CD4-positive, alpha-beta T cell (primary cell): ENCODE measurements around the gene CD300A. TPM values are rescaled to one million over a fixed set of nuclear protein-coding genes. Genes with fewer than 3 reads are reported as not detected.

ENCODE experiments used
- ATAC-seq: fragments of 200-7000 bp; cut with Tn5 transposase; one replicate; pipeline ENCODE4 v1.10.0; 2022; ENCODE audit warnings: mild to moderate bottlenecking; ENCODE audit not compliant: poor library complexity
- CTCF ChIA-PET: fragments of 350-600 bp; sonication (Branson Sonifier 250); formaldehyde crosslinking; loops from one replicate; lab custom pipeline; 2021; ENCODE audit warnings: antibody characterized with exemption, inconsistent platforms; lab: Charles Lee
- POLR2A ChIA-PET: fragments of 350-600 bp; sonication (Branson Sonifier 250); formaldehyde crosslinking; loops from one replicate; lab custom pipeline; 2021; ENCODE audit warnings: antibody characterized with exemption, inconsistent platforms; lab: Charles Lee
- DNase-seq, 14 experiments: peaks; one replicate each; pipeline ENCODE4 v3.0.0-alpha.2; 2013 to 2020; ENCODE audit warnings: mixed read lengths in 2 of 14
- H3K27ac ChIP-seq, 2 donors: one replicate each; pipeline versions ENCODE4 v1.5.1 to v1.7.0; 2013; ENCODE audit warnings: low read length in 2 of 2, low read depth in 1 of 2, mild to moderate bottlenecking in 1 of 2
- H3K27me3 ChIP-seq, 2 experiments: 1 replicate in 1 of 2; 2 replicates in 1 of 2; pipeline versions ENCODE4 v1.6.1 to v1.7.0; 2013; ENCODE audit warnings: low read length in 2 of 2, control low read depth in 1 of 2, mild to moderate bottlenecking in 1 of 2, moderate library complexity in 1 of 2; ENCODE audit not compliant: insufficient read depth in 2 of 2, control insufficient read depth in 1 of 2
- H3K36me3 ChIP-seq: one replicate; pipeline ENCODE4 v1.6.1; 2013; ENCODE audit warnings: low read length, control low read depth; ENCODE audit not compliant: insufficient read depth
- H3K4me1 ChIP-seq: one replicate; pipeline ENCODE4 v1.6.1; 2013; ENCODE audit warnings: low read length, control low read depth; ENCODE audit not compliant: insufficient read depth
- H3K4me3 ChIP-seq: one replicate; pipeline ENCODE4 v1.5.1; 2013; ENCODE audit warnings: mild to moderate bottlenecking, low read length, moderate library complexity
- H3K9me3 ChIP-seq, 2 experiments: 1 replicate in 1 of 2; 2 replicates in 1 of 2; pipeline versions ENCODE4 v1.6.1 to v1.7.0; 2013; ENCODE audit warnings: low read length in 2 of 2, mild to moderate bottlenecking in 2 of 2, control low read depth in 1 of 2, moderate library complexity in 1 of 2; ENCODE audit not compliant: control insufficient read depth in 1 of 2, insufficient read depth in 1 of 2
- H3K27ac Mint-ChIP-seq: one replicate; pipeline ENCODE4 v1.8.0; 2020; ENCODE audit warnings: mixed read lengths
- H3K27me3 Mint-ChIP-seq: one replicate; pipeline ENCODE4 v1.8.0; 2021; ENCODE audit warnings: mixed read lengths
- H3K36me3 Mint-ChIP-seq: one replicate; pipeline ENCODE4 v1.8.0; 2021; ENCODE audit warnings: low read depth, mixed read lengths
- H3K4me1 Mint-ChIP-seq: one replicate; pipeline ENCODE4 v1.8.0; 2021; ENCODE audit warnings: low read depth, mixed read lengths
- H3K4me3 Mint-ChIP-seq: one replicate; pipeline ENCODE4 v1.8.0; 2020; ENCODE audit warnings: mild to moderate bottlenecking, mixed read lengths
- H3K9me3 Mint-ChIP-seq: one replicate; pipeline ENCODE4 v1.8.0; 2020; ENCODE audit warnings: mixed read lengths
- CTCF ChIP-seq: fragments of 200-600 bp; IDR thresholded peaks from one replicate; pipeline ENCODE4 v1.8.0; 2022; ENCODE audit warnings: antibody characterized with exemption, mild to moderate bottlenecking
- intact Hi-C, 2 experiments: fragments of 100-400 bp; cut with DNase I in 1 of 2; cut with micrococcal nuclease in 1 of 2; formaldehyde crosslinking; loops; one replicate each; pipeline versions ENCODE4 v1.15.1 to v1.9.0; 2023 to 2025; cut with DNase I, micrococcal nuclease
- total RNA-seq, 174 experiments: library from RNA in 2 of 174; stranded (reverse) in 2 of 174; gene quantifications; one replicate each; pipeline ENCODE4 v1.2.3 and lab custom pipeline; 2021 to 2026

The CD300A gene
- total RNA-seq, 2 experiments from 2014 or later = 1.8 to 2.6 TPM

GRCh38 chr17:74449306-74449705 lies 17.1 kb upstream of the CD300A start:
- H3K4me1 ChIP-seq = peaks cover 28% of the 10 kb centered on the region
- ATAC-seq (no peak), DNase-seq (no peak)
- no peak for TF ChIP-seq CTCF
- H3K27ac ChIP-seq = no peak overlapping the region
- no peaks in the 10 kb centered on the region for H3K36me3 Mint-ChIP-seq
- peaks cover 7% of the 10 kb centered on the region for H3K4me1 Mint-ChIP-seq
- no peaks in the 10 kb centered on the region for H3K9me3 ChIP-seq
- no peak overlapping the region for H3K4me3 Mint-ChIP-seq
- H3K4me3 ChIP-seq = no peak overlapping the region
- no peaks in the 10 kb centered on the region for H3K36me3 ChIP-seq
- no peaks in the 10 kb centered on the region for H3K9me3 Mint-ChIP-seq
- POLR2A ChIA-PET = no interaction called here
- H3K27ac Mint-ChIP-seq = no peak overlapping the region
- CTCF ChIA-PET = no interaction called here
- H3K27me3 ChIP-seq = peaks cover 0 to 3% of the 10 kb centered on the region in 2 experiments
- peaks cover 12% of the 10 kb centered on the region for H3K27me3 Mint-ChIP-seq
- intact Hi-C loops = no loop called here

- POLR2A ChIA-PET = no interaction called here
- no peaks in the 10 kb centered on the region for H3K36me3 Mint-ChIP-seq
- no peak for TF ChIP-seq CTCF
- no peak overlapping the region for H3K4me3 ChIP-seq
- DNase-seq = no peak
- peaks cover 7% of the 10 kb centered on the region for H3K4me1 Mint-ChIP-seq
- no peak overlapping the region for H3K27ac ChIP-seq
- no peak overlapping the region for H3K4me3 Mint-ChIP-seq
- peaks cover 33% of the 10 kb centered on the region for H3K4me1 ChIP-seq
- H3K36me3 ChIP-seq = no peaks in the 10 kb centered on the region
- H3K27ac Mint-ChIP-seq = no peak overlapping the region
- CTCF ChIA-PET = no interaction called here
- intact Hi-C loops = no loop called here
- H3K9me3 ChIP-seq = no peaks in the 10 kb centered on the region
- H3K27me3 Mint-ChIP-seq = peaks cover 10% of the 10 kb centered on the region
- H3K27me3 ChIP-seq = peaks cover 0 to 3% of the 10 kb centered on the region in 2 experiments
- ATAC-seq = no peak
- no peaks in the 10 kb centered on the region for H3K9me3 Mint-ChIP-seq
These were observed 16.7 kb upstream of the CD300A start for GRCh38 chr17:74449773-74450172.

GRCh38 chr17:74450231-74450630 lies 16.2 kb upstream of the CD300A start:
- POLR2A ChIA-PET = no interaction called here
- Mint-ChIP-seq H3K4me1 (peaks cover 7% of the 10 kb centered on the region), H3K4me3 (no peak overlapping the region), H3K27ac (no peak overlapping the region), H3K36me3 (no peaks in the 10 kb centered on the region), H3K9me3 (no peaks in the 10 kb centered on the region), H3K27me3 (peaks cover 8% of the 10 kb centered on the region)
- no peak for DNase-seq
- ATAC-seq = no peak
- CTCF ChIA-PET = no interaction called here
- no peak for TF ChIP-seq CTCF
- Histone ChIP-seq H3K27me3 (peaks cover 0 to 3% of the 10 kb centered on the region in 2 experiments), H3K36me3 (no peaks in the 10 kb centered on the region), H3K4me3 (no peak overlapping the region), H3K4me1 (peaks cover 34% of the 10 kb centered on the region), H3K27ac (no peak overlapping the region), H3K9me3 (no peaks in the 10 kb centered on the region)
- intact Hi-C loops = no loop called here
